Nephron progenitor cell (in vitro differentiated cells): ENCODE measurements around the gene ENKD1.
A peak's percentile ranks its signal among the peaks of the same experiment; 100 is the strongest.

ENCODE experiments used
- DNase-seq: peaks from one replicate; pipeline ENCODE4 v3.0.0; 2021
- H3K27ac Mint-ChIP-seq: 2 replicates; pipeline ENCODE4 v1.8.0; 2021; ENCODE audit warnings: mild to moderate bottlenecking, moderate library complexity, mixed read lengths
- H3K27me3 Mint-ChIP-seq: 2 replicates; pipeline ENCODE4 v1.8.0; 2021; ENCODE audit warnings: mild to moderate bottlenecking, low read depth, mixed read lengths; ENCODE audit not compliant: poor library complexity
- H3K36me3 Mint-ChIP-seq: 2 replicates; pipeline ENCODE4 v1.8.0; 2021; ENCODE audit warnings: low read depth, mixed read lengths
- H3K4me1 Mint-ChIP-seq: 2 replicates; pipeline ENCODE4 v1.8.0; 2021; ENCODE audit warnings: mixed read lengths
- H3K4me3 Mint-ChIP-seq: 2 replicates; pipeline ENCODE4 v1.8.0; 2021; ENCODE audit warnings: mild to moderate bottlenecking, moderate library complexity, mixed read lengths
- H3K9me3 Mint-ChIP-seq: 2 replicates; pipeline ENCODE4 v1.8.0; 2021; ENCODE audit warnings: mild to moderate bottlenecking, moderate library complexity, mixed read lengths
- TF ChIP-seq, protein P1 (sequence below): fragments of 200-600 bp; sonication (generic); IDR thresholded peaks from 2 replicates; pipeline ENCODE4 v1.5.0; 2021; ENCODE audit warnings: antibody characterized with exemption

Gene ENKD1

DNA sequence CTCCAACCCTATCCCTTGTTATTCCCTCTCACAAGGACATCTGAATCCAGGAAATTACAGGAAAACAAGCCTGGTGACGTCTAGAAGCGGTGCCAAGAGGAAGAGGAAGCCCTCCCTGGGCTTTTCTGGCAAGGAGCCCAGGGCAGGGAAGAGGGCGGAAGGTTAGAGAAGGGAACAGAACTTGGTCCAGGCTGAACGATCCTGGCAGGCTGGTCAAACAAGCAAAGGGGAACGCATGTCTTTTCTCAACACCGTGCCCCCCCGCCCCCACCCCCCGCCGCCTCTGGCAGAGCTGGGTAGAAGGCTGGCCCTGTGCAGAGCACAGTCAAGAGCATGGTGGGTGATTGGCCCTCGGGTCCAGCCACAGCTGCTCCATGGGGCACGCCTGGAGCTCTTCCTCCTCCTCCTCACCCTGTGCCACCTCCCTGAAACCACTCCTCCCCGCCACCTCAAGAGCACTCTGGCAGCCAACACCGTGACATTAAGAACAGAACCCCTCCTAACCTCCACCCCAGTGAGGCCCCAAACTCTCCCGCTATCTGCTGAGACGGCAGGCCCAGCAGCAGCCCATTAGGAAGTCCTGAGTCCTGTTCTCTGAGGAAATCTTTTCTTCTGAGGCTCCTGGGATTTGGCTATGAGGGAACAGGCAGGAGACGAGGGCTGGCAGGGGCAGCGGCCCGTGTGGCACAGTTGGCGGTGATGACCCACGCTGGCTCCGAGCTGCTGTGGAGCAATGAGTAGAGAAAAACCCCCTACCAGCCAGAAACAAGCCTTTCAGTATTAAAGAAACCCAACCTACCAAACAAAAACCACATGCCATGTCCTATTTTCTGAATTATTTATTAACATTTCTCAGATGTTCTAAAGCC, 7.4 kb upstream of the ENKD1 start:
- DNase-seq: no peak
- TF ChIP-seq, protein P1, sequence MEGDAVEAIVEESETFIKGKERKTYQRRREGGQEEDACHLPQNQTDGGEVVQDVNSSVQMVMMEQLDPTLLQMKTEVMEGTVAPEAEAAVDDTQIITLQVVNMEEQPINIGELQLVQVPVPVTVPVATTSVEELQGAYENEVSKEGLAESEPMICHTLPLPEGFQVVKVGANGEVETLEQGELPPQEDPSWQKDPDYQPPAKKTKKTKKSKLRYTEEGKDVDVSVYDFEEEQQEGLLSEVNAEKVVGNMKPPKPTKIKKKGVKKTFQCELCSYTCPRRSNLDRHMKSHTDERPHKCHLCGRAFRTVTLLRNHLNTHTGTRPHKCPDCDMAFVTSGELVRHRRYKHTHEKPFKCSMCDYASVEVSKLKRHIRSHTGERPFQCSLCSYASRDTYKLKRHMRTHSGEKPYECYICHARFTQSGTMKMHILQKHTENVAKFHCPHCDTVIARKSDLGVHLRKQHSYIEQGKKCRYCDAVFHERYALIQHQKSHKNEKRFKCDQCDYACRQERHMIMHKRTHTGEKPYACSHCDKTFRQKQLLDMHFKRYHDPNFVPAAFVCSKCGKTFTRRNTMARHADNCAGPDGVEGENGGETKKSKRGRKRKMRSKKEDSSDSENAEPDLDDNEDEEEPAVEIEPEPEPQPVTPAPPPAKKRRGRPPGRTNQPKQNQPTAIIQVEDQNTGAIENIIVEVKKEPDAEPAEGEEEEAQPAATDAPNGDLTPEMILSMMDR: no peak
- no peaks in the 10 kb centered on the region for H3K27me3 Mint-ChIP-seq
- H3K4me3 Mint-ChIP-seq: no peak overlapping the region
- H3K36me3 Mint-ChIP-seq: no peaks in the 10 kb centered on the region
- no peaks in the 10 kb centered on the region for H3K9me3 Mint-ChIP-seq
- peak overlapping the region; percentile 68 for H3K27ac Mint-ChIP-seq
- H3K4me1 Mint-ChIP-seq: peaks cover 12% of the 10 kb centered on the region

DNA sequence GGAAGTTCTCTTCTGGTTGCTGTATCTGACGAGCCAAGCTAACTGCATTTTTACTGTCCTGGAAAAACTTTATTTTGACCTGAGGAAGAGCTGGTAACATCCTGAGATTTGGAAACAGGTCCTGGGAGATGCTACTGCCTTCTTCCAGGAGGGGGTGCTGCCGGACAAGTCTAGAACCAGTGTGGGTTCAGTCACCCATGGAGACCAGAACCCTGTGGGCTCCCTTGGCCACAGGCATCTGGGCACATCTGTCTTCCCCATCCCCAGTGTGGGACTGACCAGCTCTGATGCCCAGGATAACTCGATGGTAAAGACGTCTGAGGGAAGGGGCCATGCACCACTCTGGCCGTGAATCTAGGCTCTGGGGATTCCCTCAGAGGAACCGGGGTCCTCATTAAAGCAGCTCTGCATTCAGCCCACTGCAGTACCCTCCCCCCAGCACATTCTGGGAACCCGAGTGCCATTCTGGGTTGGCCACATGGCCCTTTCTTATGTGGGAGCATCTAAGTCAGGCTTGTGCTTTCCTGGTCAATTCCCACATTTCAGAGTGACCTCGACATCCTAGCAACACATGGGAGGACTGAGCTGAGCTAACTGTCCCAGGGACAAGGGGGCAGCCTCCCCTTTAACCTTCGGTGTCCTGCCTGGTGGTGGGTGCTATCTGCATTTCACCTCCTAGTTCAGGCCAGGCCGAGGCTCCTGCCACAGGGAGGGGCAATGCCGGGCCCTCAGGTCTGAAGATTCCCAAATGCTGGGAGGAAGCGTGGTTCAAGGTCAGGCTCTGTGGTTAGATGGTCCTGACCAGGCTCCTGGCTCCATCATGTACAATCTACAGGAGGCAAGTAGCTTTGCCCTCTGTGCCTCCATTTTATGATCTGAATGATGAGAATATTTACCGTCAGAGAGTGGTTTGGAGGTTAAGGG, 6.5 kb upstream of the ENKD1 start:
- H3K4me1 Mint-ChIP-seq: peaks cover 6% of the 10 kb centered on the region
- H3K27me3 Mint-ChIP-seq: no peaks in the 10 kb centered on the region
- H3K9me3 Mint-ChIP-seq: no peaks in the 10 kb centered on the region
- no peak overlapping the region for H3K4me3 Mint-ChIP-seq
- TF ChIP-seq, protein P1: peak; percentile 68
- no peaks in the 10 kb centered on the region for H3K36me3 Mint-ChIP-seq
- peak; percentile 73 for DNase-seq
- peak overlapping the region; percentile 31 for H3K27ac Mint-ChIP-seq

DNA sequence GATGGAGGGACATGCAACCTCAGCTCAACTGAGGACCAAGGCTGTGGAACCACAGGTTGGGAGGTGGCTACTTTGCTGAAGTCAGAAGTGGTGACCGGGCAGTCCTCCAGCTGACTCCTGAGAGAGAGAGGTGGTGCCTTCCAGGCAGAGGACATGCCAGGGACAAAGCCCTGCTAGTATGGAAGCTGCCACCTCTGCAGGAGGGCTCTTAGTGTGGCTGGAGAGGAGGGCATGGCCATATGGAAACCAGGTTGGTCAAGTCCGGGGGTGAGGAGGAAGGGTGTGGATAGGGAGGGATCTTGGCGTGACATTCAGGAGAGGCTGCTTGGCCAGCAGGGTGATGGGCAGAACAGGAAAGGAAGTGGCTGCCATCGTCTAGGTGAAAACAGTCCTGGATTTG, 5.8 kb upstream of the ENKD1 start:
- no peak overlapping the region for H3K4me3 Mint-ChIP-seq
- H3K4me1 Mint-ChIP-seq: peaks cover 9% of the 10 kb centered on the region
- H3K27me3 Mint-ChIP-seq: no peaks in the 10 kb centered on the region
- TF ChIP-seq, protein P1: no peak
- H3K36me3 Mint-ChIP-seq: no peaks in the 10 kb centered on the region
- H3K27ac Mint-ChIP-seq: peak overlapping the region; percentile 31
- no peak for DNase-seq
- H3K9me3 Mint-ChIP-seq: no peaks in the 10 kb centered on the region

DNA sequence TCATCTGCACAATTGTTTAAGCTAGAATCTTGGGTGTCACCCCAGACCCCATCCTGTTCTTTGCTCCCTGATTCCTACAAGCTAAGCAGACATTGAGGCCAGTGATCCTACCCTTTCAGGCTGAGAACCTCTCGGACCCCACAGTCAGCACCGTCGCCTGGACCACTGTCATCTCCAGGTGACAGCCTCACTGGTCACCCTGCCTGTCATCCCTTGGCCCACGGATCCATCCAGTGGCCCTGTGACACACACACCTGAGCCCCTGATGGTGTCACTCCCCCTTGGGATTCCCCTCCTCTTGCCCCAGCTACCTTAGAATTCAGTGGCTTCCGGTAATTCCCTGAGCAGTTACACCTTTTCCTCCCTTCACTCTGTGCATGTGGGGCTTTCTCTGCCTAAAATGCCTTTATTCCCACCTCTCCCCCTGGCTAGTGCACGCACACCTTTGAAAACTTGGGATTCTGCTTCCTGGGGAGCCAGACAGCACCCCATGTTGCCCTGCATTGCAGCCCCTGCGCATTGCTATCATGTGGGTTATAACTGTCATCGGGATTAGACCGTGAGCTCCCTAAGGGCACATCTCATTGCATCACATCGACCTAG, 3.0 kb upstream of the ENKD1 start:
- Mint-ChIP-seq H3K27me3 (no peaks in the 10 kb centered on the region), H3K9me3 (no peaks in the 10 kb centered on the region), H3K4me3 (no peak overlapping the region), H3K4me1 (peaks cover 27% of the 10 kb centered on the region), H3K27ac (no peak overlapping the region), H3K36me3 (peaks cover 7% of the 10 kb centered on the region)
- no peak for DNase-seq
- TF ChIP-seq, protein P1: no peak

DNA sequence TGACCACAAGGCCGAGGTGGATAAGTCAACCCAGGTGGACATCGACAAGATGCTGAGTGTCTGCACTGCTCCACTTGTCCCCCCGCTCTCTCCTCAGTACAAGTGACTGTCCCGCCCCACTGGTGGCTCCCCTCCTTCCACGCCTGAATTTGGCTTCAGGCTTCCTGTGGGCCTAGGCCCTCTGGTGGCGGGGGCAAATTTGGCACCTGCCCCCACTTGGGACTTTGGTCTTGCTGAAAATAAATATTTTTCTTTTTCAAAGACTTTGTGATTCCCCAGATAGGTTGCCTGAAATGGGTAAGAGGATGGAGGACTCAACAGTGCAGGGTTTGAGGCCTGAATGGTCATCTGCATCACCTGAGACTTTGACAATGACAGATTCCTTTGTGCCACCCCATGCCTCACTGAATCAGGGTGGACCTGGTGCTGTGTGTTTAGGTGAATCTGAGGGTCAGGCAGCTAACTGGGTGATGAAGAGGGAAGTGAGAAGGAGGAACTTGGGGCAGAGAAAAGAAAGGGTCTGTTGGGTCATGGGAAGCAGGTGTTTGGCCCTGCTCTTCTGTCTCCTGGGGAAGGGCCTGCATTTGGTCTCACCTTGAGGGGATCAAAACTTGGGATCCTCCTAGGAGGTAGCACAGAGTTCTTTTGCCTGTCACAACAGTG, 2.1 kb upstream of the ENKD1 start:
- Mint-ChIP-seq H3K9me3 (no peaks in the 10 kb centered on the region), H3K4me3 (no peak overlapping the region), H3K4me1 (peaks cover 28% of the 10 kb centered on the region), H3K27ac (no peak overlapping the region), H3K27me3 (no peaks in the 10 kb centered on the region), H3K36me3 (peaks cover 15% of the 10 kb centered on the region)
- no peak for DNase-seq
- TF ChIP-seq, protein P1: no peak
